ENCODE data around the gene RAB29.
"Not testable (repeated sequence)": the region's sequence is repeated elsewhere in the genome, so short reads cannot be mapped to it uniquely, and the experiment has no call there.

RAB29 gene

DNA sequence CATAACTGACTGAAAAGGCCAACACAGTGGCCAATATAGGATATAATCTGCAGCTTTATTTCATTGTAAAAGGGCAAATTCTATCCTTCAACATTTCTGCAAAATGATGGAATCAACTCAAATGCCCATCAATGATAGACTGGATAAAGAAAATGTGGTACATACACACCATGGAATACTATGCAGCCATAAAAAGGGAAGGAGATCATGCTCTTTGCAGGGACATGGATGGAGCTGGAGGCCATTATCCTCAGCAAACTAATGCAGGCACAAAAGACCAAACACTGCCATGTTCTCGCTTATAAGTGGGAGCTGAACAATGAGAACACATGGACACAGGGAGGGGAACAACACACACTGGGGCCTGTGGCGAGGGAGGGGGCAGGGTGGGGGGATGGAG, 54.5 kb downstream of the RAB29 start:
- not testable (repeated sequence) for DNase-seq (ENCODE audit: low read depth, low spot score)

DNA sequence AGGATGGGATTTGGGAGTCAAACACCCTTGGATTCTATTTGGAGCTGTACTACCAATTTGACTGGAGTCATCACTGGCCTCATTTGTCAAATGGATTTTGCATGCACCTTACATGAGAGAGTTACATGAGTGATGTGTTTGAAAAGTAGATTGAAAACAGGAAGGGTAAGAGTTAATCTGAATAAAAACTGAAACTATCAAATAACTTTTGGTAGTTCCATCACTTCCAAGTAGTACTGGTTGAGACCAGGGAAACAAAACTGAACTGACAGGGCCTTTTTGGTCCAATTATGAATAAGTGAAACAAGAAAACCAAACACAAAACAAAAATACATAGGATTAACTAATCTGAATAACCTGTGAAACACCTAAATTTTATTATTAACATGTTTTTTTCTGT, 55.5 kb downstream of the RAB29 start:
- no peak for DNase-seq (ENCODE audit: low read depth, low spot score)

- no peak for DNase-seq (ENCODE audit: low read depth, low spot score)
These were observed 56.3 kb downstream of the RAB29 start for GRCh38 chr1:205719015-205719414.

All from activated naive CD8-positive, alpha-beta T cell treated with anti-CD3 and anti-CD28 coated beads, Interleukin-2, amount 50 U/mL, for 16 hours (primary cell).